Muscle layer of duodenum (tissue), 2 donors: Measurements from ENCODE around the gene NKD2.

Source experiments
- H3K27ac ChIP-seq: one replicate; pipeline ENCODE4 v1.7.0; 2013; ENCODE audit warnings: mild to moderate bottlenecking, low read length
- H3K27me3 ChIP-seq: one replicate; pipeline ENCODE4 v1.7.0; 2013; ENCODE audit warnings: low read depth, mild to moderate bottlenecking, control low read depth, low read length
- H3K36me3 ChIP-seq, 2 donors: one replicate each; pipeline ENCODE4 v1.7.0; 2013; ENCODE audit warnings: low read length in 2 of 2, control low read depth in 1 of 2, mild to moderate bottlenecking in 1 of 2; ENCODE audit not compliant: insufficient read depth in 2 of 2, control insufficient read depth in 1 of 2
- H3K4me1 ChIP-seq, 2 donors: one replicate each; pipeline ENCODE4 v1.7.0; 2013; ENCODE audit warnings: low read length in 2 of 2, mild to moderate bottlenecking in 2 of 2, control low read depth in 1 of 2, moderate library complexity in 1 of 2; ENCODE audit not compliant: insufficient read depth in 2 of 2, control insufficient read depth in 1 of 2
- H3K4me3 ChIP-seq, 2 donors: one replicate each; pipeline ENCODE4 v1.7.0; 2013; ENCODE audit warnings: low read length in 2 of 2, low read depth in 1 of 2, mild to moderate bottlenecking in 1 of 2
- H3K9me3 ChIP-seq, 2 donors: one replicate each; pipeline ENCODE4 v1.7.0; 2013; ENCODE audit warnings: low read length in 2 of 2, control low read depth in 1 of 2, mild to moderate bottlenecking in 1 of 2; ENCODE audit not compliant: control insufficient read depth in 1 of 2
- donor health status: healthy.

The NKD2 gene

GRCh38 chr5:1008451-1009358 is at the start of gene NKD2:
TSS of gene NKD2 (plus strand) at chr5:1008802. CDS start at chr5:1009058, 256 bp downstream.
- no peak within 1 kb of the TSS for H3K27ac ChIP-seq
- H3K9me3 ChIP-seq, result no peaks in the 10 kb centered on the region
- H3K4me3 ChIP-seq, result peak within 1 kb of the TSS; percentile 37 to 64
- no peaks in the 10 kb centered on the region for H3K36me3 ChIP-seq
- H3K27me3 ChIP-seq, result peaks cover 20% of the 10 kb centered on the region
- peaks cover 0 to 38% of the 10 kb centered on the region in 2 donors for H3K4me1 ChIP-seq

GRCh38 chr5:959581-960531 is 48.7 kb upstream of the NKD2 start:
- H3K27me3 ChIP-seq, result no peaks in the 10 kb centered on the region
- H3K4me3 ChIP-seq, result no peak overlapping the region
- no peak overlapping the region for H3K27ac ChIP-seq
- no peaks in the 10 kb centered on the region for H3K9me3 ChIP-seq
- H3K4me1 ChIP-seq, result peaks cover 4 to 31% of the 10 kb centered on the region in 2 donors
- H3K36me3 ChIP-seq, result no peaks in the 10 kb centered on the region

- Histone ChIP-seq H3K4me1 (peaks cover 4 to 30% of the 10 kb centered on the region in 2 donors), H3K4me3 (no peak overlapping the region), H3K27me3 (no peaks in the 10 kb centered on the region)
These were observed 48.1 kb upstream of the NKD2 start for GRCh38 chr5:960551-960950.

GRCh38 chr5:961002-961710 is 47.4 kb upstream of the NKD2 start:
- Histone ChIP-seq H3K9me3 (no peaks in the 10 kb centered on the region), H3K4me3 (no peak overlapping the region), H3K36me3 (no peaks in the 10 kb centered on the region), H3K4me1 (peaks cover 4 to 24% of the 10 kb centered on the region in 2 donors), H3K27me3 (no peaks in the 10 kb centered on the region), H3K27ac (no peak overlapping the region)

More at GRCh38 chr5:960551-960950, 48.1 kb upstream of the NKD2 start:
- Histone ChIP-seq H3K9me3 (no peaks in the 10 kb centered on the region), H3K27ac (no peak overlapping the region), H3K36me3 (no peaks in the 10 kb centered on the region)

- no peaks in the 10 kb centered on the region for H3K27me3 ChIP-seq
- no peak overlapping the region for H3K4me3 ChIP-seq
- H3K9me3 ChIP-seq, result no peaks in the 10 kb centered on the region
- peaks cover 4 to 18% of the 10 kb centered on the region in 2 donors for H3K4me1 ChIP-seq
- no peaks in the 10 kb centered on the region for H3K36me3 ChIP-seq
- H3K27ac ChIP-seq, result no peak overlapping the region
These were observed 46.8 kb upstream of the NKD2 start for GRCh38 chr5:961711-962240.

GRCh38 chr5:962386-962785 is 46.2 kb upstream of the NKD2 start:
- Histone ChIP-seq H3K9me3 (no peaks in the 10 kb centered on the region), H3K4me3 (no peak overlapping the region), H3K4me1 (peaks cover 4 to 12% of the 10 kb centered on the region in 2 donors), H3K36me3 (no peaks in the 10 kb centered on the region), H3K27ac (no peak overlapping the region), H3K27me3 (no peaks in the 10 kb centered on the region)

- Histone ChIP-seq H3K27ac (no peak overlapping the region), H3K36me3 (no peaks in the 10 kb centered on the region), H3K4me1 (peaks cover 4 to 8% of the 10 kb centered on the region in 2 donors), H3K27me3 (no peaks in the 10 kb centered on the region), H3K4me3 (no peak overlapping the region), H3K9me3 (no peaks in the 10 kb centered on the region)
These were observed 45.8 kb upstream of the NKD2 start for GRCh38 chr5:962801-963200.

- Histone ChIP-seq H3K36me3 (no peaks in the 10 kb centered on the region), H3K4me3 (no peak overlapping the region), H3K27ac (no peak overlapping the region), H3K27me3 (no peaks in the 10 kb centered on the region), H3K4me1 (peaks cover 4 to 6% of the 10 kb centered on the region in 2 donors), H3K9me3 (no peaks in the 10 kb centered on the region)
These were observed 45.3 kb upstream of the NKD2 start for GRCh38 chr5:963310-963672.

- H3K4me3 ChIP-seq, result no peak overlapping the region
- H3K36me3 ChIP-seq, result no peaks in the 10 kb centered on the region
- H3K27ac ChIP-seq, result no peak overlapping the region
- no peaks in the 10 kb centered on the region for H3K27me3 ChIP-seq
- no peaks in the 10 kb centered on the region for H3K9me3 ChIP-seq
- H3K4me1 ChIP-seq, result peaks cover 4 to 6% of the 10 kb centered on the region in 2 donors
These were observed 44.7 kb upstream of the NKD2 start for GRCh38 chr5:963673-964531.

- Histone ChIP-seq H3K36me3 (no peaks in the 10 kb centered on the region), H3K27me3 (no peaks in the 10 kb centered on the region), H3K4me3 (no peak overlapping the region), H3K9me3 (no peaks in the 10 kb centered on the region), H3K4me1 (peaks cover 4 to 6% of the 10 kb centered on the region in 2 donors), H3K27ac (peak overlapping the region; percentile 26)
These were observed 43.8 kb upstream of the NKD2 start for GRCh38 chr5:964821-965220.
